Lower leg skin (tissue), 4 donors: Measurements from ENCODE around the gene WDPCP. TPM values are rescaled to one million over a fixed set of nuclear protein-coding genes. Genes with fewer than 3 reads are reported as not detected.
"Not testable (repeated sequence)": the region's sequence is repeated elsewhere in the genome, so short reads cannot be mapped to it uniquely, and the experiment has no call there.

ENCODE experiments used
- DNase-seq, 2 donors: peaks; one replicate each; pipeline ENCODE4 v3.0.0-alpha.2; 2019; ENCODE audit warnings: low spot score in 2 of 2
- H3K4me3 ChIP-seq: fragments of 200-600 bp; sonication (generic); 2 replicates; pipeline ENCODE4 v1.5.1; 2017; ENCODE audit warnings: mild to moderate bottlenecking, low read depth; ENCODE audit not compliant: poor library complexity, severe bottlenecking
- POLR2A ChIP-seq, 2 donors: fragments of 450-650 bp; IDR thresholded peaks; one replicate each; pipeline ENCODE4 v1.6.1; 2016 to 2017; ENCODE audit warnings: antibody characterized with exemption in 2 of 2, mild to moderate bottlenecking in 1 of 2, moderate library complexity in 1 of 2
- WGBS, 2 donors: methylation state at CpG; one replicate each; pipeline ENCODE4 v1.1.5; 2018; 5-methylcytosine and 5-hydroxymethylcytosine counted together
- intact Hi-C: fragments of 100-400 bp; cut with DNase I; formaldehyde crosslinking; loops from one replicate; pipeline ENCODE4 v1.15.0; 2023; ENCODE audit warnings: low total_unique reads
- total RNA-seq, 4 donors: library from RNA; depleted of rRNA; stranded (reverse); fragments of >200 nt; gene quantifications; one replicate each; pipeline ENCODE4 v1.1.0, GENCODE V29; 2016
- TF ChIP-seq, protein P1 (sequence below), 3 donors: fragments of 450-650 bp; IDR thresholded peaks; one replicate each; pipeline ENCODE4 v1.5.1; 2016; ENCODE audit warnings: antibody characterized with exemption in 3 of 3, mild to moderate bottlenecking in 3 of 3, moderate library complexity in 2 of 3

WDPCP gene
- total RNA-seq, 4 donors from 2014 or later, result 4.5 to 10.2 (median 5.5) TPM

DNA sequence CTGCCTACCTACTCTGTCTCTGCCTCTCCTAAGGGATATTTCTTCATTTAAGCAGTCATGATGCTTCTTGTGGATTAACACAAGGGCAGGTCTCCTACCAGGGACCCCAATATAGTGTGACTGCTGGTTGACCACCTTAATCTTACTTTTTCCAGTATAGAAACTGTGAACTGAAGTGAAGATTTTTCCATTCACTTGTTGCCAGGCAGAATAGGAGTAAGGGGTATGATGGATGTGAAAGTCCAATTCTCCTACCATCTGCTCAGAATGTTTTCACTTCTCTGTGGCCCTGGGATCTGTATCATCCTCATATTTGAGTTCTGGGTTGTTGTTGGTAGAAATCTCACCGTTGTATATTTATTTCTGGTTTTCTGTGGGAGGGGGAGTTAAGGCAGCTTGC, 247.8 kb downstream of the WDPCP start:
- DNase-seq, result no peak
- intact Hi-C loops, result no loop called here
- H3K4me3 ChIP-seq, result no peak overlapping the region
- WGBS, 2 donors, result 90 to 93% methylated on average over 1 of the region's 1 CpG
- TF ChIP-seq, protein P1, sequence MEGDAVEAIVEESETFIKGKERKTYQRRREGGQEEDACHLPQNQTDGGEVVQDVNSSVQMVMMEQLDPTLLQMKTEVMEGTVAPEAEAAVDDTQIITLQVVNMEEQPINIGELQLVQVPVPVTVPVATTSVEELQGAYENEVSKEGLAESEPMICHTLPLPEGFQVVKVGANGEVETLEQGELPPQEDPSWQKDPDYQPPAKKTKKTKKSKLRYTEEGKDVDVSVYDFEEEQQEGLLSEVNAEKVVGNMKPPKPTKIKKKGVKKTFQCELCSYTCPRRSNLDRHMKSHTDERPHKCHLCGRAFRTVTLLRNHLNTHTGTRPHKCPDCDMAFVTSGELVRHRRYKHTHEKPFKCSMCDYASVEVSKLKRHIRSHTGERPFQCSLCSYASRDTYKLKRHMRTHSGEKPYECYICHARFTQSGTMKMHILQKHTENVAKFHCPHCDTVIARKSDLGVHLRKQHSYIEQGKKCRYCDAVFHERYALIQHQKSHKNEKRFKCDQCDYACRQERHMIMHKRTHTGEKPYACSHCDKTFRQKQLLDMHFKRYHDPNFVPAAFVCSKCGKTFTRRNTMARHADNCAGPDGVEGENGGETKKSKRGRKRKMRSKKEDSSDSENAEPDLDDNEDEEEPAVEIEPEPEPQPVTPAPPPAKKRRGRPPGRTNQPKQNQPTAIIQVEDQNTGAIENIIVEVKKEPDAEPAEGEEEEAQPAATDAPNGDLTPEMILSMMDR (IDR thresholded peaks at IDR 0.05), result no peak
- TF ChIP-seq POLR2A (IDR thresholded peaks at IDR 0.05), result no peak

DNA sequence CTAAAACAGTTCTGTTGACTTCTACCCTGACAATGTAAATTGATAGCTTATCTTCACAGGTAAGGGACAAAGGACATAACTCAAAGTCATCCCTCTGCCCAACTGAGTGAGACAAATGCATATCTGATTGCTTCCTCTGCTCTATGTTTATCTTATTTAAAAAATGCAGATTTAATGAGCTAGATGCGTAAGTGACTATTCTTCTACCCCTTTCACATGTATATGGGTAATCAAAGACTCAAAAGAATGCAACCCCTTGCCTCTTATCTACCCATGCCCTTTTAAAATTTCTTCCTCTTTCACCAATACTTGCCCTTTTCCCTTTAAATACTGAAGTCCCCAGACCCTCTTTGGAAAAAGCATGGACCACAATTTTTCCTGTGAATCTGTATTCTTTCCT, 253.4 kb downstream of the WDPCP start:
- no peak for TF ChIP-seq POLR2A (IDR thresholded peaks at IDR 0.05)
- TF ChIP-seq, protein P1 (IDR thresholded peaks at IDR 0.05), result no peak
- intact Hi-C loops, result no loop called here
- DNase-seq, result no peak
- WGBS, 2 donors, result 92 to 100% methylated on average over 1 of the region's 1 CpG
- H3K4me3 ChIP-seq, result no peak overlapping the region

GRCh38 chr2:63326473-63326872, 261.8 kb downstream of the WDPCP start:
- TF ChIP-seq POLR2A (IDR thresholded peaks at IDR 0.05), result no peak
- TF ChIP-seq, protein P1 (IDR thresholded peaks at IDR 0.05), result no peak
- no peak overlapping the region for H3K4me3 ChIP-seq
- no peak for DNase-seq
- intact Hi-C loops, result no loop called here
- WGBS, 2 donors, result 91 to 95% methylated on average over 1 of the region's 1 CpG

DNA sequence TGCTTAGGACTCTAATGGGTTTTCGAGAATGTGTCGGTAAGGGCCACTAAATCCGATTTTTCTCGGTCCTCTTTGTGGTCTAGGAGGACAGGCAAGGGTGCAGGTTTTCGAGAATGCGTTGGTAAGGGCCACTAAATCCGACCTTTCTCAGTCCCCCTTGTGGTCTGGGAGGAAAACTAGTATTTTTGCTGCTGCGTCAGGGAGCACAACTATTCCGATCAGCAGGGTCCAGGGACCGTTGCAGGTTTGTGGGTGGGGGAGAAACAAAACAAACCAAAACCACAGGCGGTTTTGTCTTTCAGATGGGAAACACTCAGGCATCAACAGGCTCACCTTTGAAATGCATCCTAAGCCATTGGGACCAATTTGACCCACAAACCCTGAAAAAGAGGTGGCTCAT, 264.6 kb downstream of the WDPCP start:
- WGBS, 2 donors, result 89 to 96% methylated on average over 11 of the region's 11 CpGs

GRCh38 chr2:63321973-63322372, 266.3 kb downstream of the WDPCP start:
- DNase-seq, intact Hi-C loops, H3K4me3 ChIP-seq: not testable (repeated sequence)
- WGBS, 2 donors, result 92 to 95% methylated on average over 2 of the region's 2 CpGs

More for the DNA sequence above, 264.6 kb downstream of the WDPCP start:
- DNase-seq, H3K4me3 ChIP-seq, intact Hi-C loops: not testable (repeated sequence)

DNA sequence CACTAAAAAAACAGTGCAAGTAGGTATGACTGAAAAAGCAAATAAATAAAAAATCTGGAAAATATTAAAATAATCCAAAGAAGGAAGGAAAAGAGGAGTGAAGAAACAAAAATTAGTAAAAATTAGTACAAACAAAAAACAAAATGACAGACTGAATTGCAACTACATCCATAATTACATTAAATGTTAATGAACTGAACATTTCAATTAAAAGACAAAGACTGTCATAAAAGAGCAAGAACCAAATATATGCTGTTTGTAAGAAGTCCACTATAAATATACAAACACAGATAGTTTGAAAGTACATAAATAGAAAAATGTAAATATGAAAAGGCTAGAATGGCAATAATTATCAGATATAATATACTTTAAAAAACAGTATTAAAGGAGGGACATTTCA, 267.6 kb downstream of the WDPCP start:
- H3K4me3 ChIP-seq, result no peak overlapping the region
- TF ChIP-seq, protein P1 (IDR thresholded peaks at IDR 0.05), result no peak
- no peak for TF ChIP-seq POLR2A (IDR thresholded peaks at IDR 0.05)
- intact Hi-C loops, result no loop called here
- no peak for DNase-seq

- no peak for TF ChIP-seq POLR2A (IDR thresholded peaks at IDR 0.05)
- TF ChIP-seq, protein P1 (IDR thresholded peaks at IDR 0.05), result no peak
- WGBS, 2 donors, result 83 to 86% methylated on average over 1 of the region's 1 CpG
- DNase-seq, result no peak
- intact Hi-C loops, result no loop called here
- H3K4me3 ChIP-seq, result no peak overlapping the region
Observed at GRCh38 chr2:63310614-63311013, 277.7 kb downstream of the WDPCP start.
